Osteoblast (primary cell): ENCODE results near the gene SLC9A9. TPM values are rescaled to one million over a fixed set of nuclear protein-coding genes. Genes with fewer than 3 reads are reported as not detected.

Experiments used
- DNase-seq: peaks from one replicate; pipeline ENCODE4 v3.0.0; 2011; ENCODE audit warnings: low spot score, mixed read lengths; ENCODE audit not compliant: insufficient read length; ENCODE audit errors: missing footprints
- H2AFZ ChIP-seq: 2 replicates; pipeline ENCODE4 v1.6.0; 2011; ENCODE audit warnings: mild to moderate bottlenecking, low read length
- H3K27ac ChIP-seq: 2 replicates; pipeline ENCODE4 v1.5.1; 2011; ENCODE audit warnings: mild to moderate bottlenecking, low read depth, low read length, moderate library complexity
- H3K27me3 ChIP-seq: 2 replicates; pipeline ENCODE4 v1.6.0; 2012; ENCODE audit warnings: mild to moderate bottlenecking, control low read depth, inconsistent platforms, low read length, moderate library complexity; ENCODE audit not compliant: insufficient read depth
- H3K36me3 ChIP-seq: 2 replicates; pipeline ENCODE4 v1.5.1; 2011; ENCODE audit warnings: mild to moderate bottlenecking, low read length, control low read depth, moderate library complexity; ENCODE audit not compliant: insufficient read depth
- H3K4me1 ChIP-seq: 2 replicates; pipeline ENCODE4 v1.5.1; 2011; ENCODE audit warnings: mild to moderate bottlenecking, low read length, control low read depth, moderate library complexity; ENCODE audit not compliant: insufficient read depth
- H3K4me2 ChIP-seq: 2 replicates; pipeline ENCODE4 v1.6.0; 2011; ENCODE audit warnings: mild to moderate bottlenecking, low read length; ENCODE audit not compliant: insufficient read depth
- H3K4me3 ChIP-seq: fragments of 200-600 bp; sonication (generic); 3 replicates; pipeline ENCODE4 v1.5.1; 2012; ENCODE audit warnings: mild to moderate bottlenecking, low read length, inconsistent platforms; ENCODE audit not compliant: insufficient read depth
- H3K79me2 ChIP-seq: 2 replicates; pipeline ENCODE4 v1.6.0; 2012; ENCODE audit warnings: mild to moderate bottlenecking, low read length, control low read depth, inconsistent platforms; ENCODE audit not compliant: insufficient read depth
- H3K9me3 ChIP-seq: 2 replicates; pipeline ENCODE4 v1.5.1; 2011; ENCODE audit warnings: low read depth, low read length, control low read depth
- H4K20me1 ChIP-seq: 2 replicates; pipeline ENCODE4 v1.6.0; 2012; ENCODE audit warnings: mild to moderate bottlenecking, low read length, control low read depth; ENCODE audit not compliant: insufficient read depth
- total RNA-seq: library from RNA; depleted of rRNA; stranded (reverse); fragments of >200 nt; gene quantifications from 2 replicates; pipeline ENCODE4 v1.2.3, GENCODE V29; 2012
- TF ChIP-seq, protein P1 (sequence below): IDR thresholded peaks from 2 replicates; pipeline ENCODE4 v1.5.1; 2011; ENCODE audit warnings: mild to moderate bottlenecking, low read depth, low read length, moderate library complexity; ENCODE audit errors: extremely low read depth

Gene SLC9A9
- total RNA-seq, 1 donor: 6.5 TPM

DNA sequence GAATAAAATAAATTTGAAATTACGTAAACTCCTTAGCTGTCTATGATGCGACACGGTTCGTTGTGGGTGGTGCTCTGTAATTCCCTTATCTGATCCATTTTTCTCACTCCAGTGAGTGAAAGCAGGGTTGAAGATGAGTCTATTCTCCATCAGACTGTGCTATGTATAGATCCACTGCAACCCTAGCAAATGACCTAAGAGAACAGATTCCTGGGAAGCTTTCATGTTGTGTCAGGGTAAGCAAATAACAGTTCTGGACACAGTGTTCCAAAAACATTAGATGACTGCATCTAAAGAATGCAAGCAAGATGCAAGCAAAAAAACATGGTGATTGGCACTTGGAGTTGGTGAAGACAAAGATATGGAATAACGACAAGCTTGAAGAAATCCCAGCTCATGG, 239.3 kb downstream of the SLC9A9 start:
- H3K27me3 ChIP-seq: no peaks in the 10 kb centered on the region
- peak; percentile 17 for DNase-seq
- H3K4me2 ChIP-seq: no peak overlapping the region
- no peaks in the 10 kb centered on the region for H4K20me1 ChIP-seq
- H3K4me1 ChIP-seq: no peaks in the 10 kb centered on the region
- TF ChIP-seq, protein P1, sequence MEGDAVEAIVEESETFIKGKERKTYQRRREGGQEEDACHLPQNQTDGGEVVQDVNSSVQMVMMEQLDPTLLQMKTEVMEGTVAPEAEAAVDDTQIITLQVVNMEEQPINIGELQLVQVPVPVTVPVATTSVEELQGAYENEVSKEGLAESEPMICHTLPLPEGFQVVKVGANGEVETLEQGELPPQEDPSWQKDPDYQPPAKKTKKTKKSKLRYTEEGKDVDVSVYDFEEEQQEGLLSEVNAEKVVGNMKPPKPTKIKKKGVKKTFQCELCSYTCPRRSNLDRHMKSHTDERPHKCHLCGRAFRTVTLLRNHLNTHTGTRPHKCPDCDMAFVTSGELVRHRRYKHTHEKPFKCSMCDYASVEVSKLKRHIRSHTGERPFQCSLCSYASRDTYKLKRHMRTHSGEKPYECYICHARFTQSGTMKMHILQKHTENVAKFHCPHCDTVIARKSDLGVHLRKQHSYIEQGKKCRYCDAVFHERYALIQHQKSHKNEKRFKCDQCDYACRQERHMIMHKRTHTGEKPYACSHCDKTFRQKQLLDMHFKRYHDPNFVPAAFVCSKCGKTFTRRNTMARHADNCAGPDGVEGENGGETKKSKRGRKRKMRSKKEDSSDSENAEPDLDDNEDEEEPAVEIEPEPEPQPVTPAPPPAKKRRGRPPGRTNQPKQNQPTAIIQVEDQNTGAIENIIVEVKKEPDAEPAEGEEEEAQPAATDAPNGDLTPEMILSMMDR: no peak
- H3K4me3 ChIP-seq: no peak overlapping the region
- no peak overlapping the region for H3K27ac ChIP-seq
- no peak overlapping the region for H2AFZ ChIP-seq
- no peaks in the 10 kb centered on the region for H3K9me3 ChIP-seq
- H3K36me3 ChIP-seq: no peaks in the 10 kb centered on the region
- H3K79me2 ChIP-seq: no peaks in the 10 kb centered on the region

DNA sequence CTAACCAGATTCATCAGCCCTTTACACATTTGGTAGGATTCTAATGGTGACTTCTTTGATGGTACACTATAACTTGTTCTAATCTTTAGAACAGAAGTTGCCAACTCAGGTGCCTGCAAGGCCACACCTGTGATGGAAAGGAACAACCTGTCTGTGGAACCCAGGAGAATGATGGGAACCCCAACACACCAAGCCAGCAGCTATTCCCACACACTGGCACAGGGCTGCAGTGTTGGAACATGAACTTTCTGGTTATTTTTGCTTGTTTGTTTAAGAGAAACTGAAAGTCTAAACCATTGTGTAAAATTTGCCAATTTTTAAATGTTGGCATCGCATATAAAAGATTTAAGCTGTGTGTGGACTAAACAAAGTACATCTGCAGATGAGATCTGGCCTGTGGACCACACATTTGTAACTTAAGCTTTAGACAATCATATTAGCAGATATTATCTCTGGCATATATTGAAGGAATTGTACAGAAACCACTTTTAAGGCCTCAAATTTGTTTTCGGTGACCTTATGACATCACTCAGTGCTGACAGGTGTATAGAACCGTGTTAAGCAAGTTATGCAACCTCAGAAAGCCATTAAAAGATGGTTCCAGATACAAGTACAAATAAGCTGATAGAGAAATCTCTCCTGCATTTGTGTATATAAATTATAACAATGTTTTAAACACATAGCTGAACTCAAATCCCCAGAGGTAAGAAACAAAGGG, 242.9 kb downstream of the SLC9A9 start:
- no peak for DNase-seq
- Histone ChIP-seq H3K9me3 (no peaks in the 10 kb centered on the region), H3K27me3 (no peaks in the 10 kb centered on the region), H4K20me1 (no peaks in the 10 kb centered on the region), H2AFZ (no peak overlapping the region), H3K36me3 (no peaks in the 10 kb centered on the region), H3K4me1 (no peaks in the 10 kb centered on the region), H3K4me2 (no peak overlapping the region), H3K79me2 (no peaks in the 10 kb centered on the region), H3K4me3 (no peak overlapping the region), H3K27ac (no peak overlapping the region)
- TF ChIP-seq, protein P1: no peak

DNA sequence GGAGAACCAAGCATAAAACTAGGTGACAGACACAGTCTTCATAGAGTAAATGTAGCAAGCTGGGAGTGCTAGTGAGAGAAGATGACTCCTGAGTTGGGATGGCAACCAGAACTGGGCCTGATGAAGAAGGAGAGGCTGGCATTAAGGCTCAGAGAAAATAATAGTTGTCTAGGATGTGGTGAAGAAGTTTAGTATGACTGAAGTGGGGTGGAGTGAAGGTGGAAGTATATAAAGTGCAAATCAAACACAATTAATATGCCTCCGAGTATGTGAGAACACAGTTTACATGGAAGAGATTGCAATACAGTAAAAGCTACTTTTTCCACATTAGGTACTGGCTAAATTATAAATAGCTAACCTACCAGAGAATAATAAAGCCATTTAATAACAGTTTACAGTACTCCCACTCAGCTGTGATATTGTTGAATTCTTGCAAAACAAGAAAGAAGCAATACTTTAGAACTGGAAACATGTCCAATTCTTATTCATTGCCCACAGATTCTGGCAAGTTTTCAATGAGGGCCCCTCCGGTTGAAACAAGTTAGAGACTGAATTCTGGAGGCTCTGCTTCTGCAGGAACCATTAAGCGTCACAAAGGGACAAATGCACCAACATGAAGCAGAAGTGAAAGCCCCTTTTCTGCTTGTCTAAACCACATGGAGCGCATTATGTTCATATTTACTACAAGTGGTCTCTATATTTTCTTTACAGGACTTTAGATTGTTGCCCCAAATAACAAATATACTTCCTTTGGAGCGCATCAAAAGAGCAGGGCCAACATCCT, 243.7 kb downstream of the SLC9A9 start:
- Histone ChIP-seq H3K27me3 (no peaks in the 10 kb centered on the region), H2AFZ (no peak overlapping the region), H3K27ac (no peak overlapping the region), H3K4me2 (no peak overlapping the region), H3K36me3 (no peaks in the 10 kb centered on the region), H3K79me2 (no peaks in the 10 kb centered on the region), H3K4me1 (no peaks in the 10 kb centered on the region), H3K9me3 (no peaks in the 10 kb centered on the region), H4K20me1 (no peaks in the 10 kb centered on the region), H3K4me3 (no peak overlapping the region)
- no peak for DNase-seq
- TF ChIP-seq, protein P1: no peak

DNA sequence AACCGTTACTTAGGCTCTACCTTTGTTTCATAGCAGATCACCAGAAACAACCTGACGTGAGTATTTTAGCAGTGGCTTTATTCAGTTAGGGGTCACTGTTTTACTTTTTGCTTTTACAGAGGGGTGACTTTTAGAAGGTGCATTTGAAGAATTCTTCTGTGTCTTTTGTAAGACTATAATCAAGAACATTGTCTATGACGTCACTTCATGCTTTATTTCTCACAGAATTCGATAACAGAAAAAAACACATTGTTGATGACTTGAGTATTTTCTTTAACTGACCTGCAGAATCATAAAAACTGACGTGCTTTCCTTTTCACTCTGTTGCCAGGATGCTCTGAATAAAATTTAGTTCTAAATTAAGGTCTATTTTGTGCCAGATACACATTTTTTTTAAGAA, 244.5 kb downstream of the SLC9A9 start:
- H3K4me2 ChIP-seq: no peak overlapping the region
- H3K4me1 ChIP-seq: no peaks in the 10 kb centered on the region
- H3K79me2 ChIP-seq: no peaks in the 10 kb centered on the region
- H2AFZ ChIP-seq: no peak overlapping the region
- no peaks in the 10 kb centered on the region for H3K36me3 ChIP-seq
- no peaks in the 10 kb centered on the region for H4K20me1 ChIP-seq
- H3K4me3 ChIP-seq: no peak overlapping the region
- no peak overlapping the region for H3K27ac ChIP-seq
- DNase-seq: no peak
- H3K9me3 ChIP-seq: no peaks in the 10 kb centered on the region
- TF ChIP-seq, protein P1: no peak
- H3K27me3 ChIP-seq: no peaks in the 10 kb centered on the region
